ENCODE data around the gene SLC5A2.

- TF ChIP-seq CTCF (IDR thresholded peaks at IDR 0.05), result no peak
- no peak for TF ChIP-seq POLR2A (IDR thresholded peaks at IDR 0.05)
Observed at GRCh38 chr16:31483081-31483480, at the start of gene SLC5A2.

All from thyroid gland (tissue), 4 donors.